ENCODE results near the gene PSMG4. TPM values are rescaled to one million over a fixed set of nuclear protein-coding genes. Genes with fewer than 3 reads are reported as not detected.

PSMG4 gene
- total RNA-seq, 2 experiments from 2014 or later = 12.3 to 12.8 TPM

DNA sequence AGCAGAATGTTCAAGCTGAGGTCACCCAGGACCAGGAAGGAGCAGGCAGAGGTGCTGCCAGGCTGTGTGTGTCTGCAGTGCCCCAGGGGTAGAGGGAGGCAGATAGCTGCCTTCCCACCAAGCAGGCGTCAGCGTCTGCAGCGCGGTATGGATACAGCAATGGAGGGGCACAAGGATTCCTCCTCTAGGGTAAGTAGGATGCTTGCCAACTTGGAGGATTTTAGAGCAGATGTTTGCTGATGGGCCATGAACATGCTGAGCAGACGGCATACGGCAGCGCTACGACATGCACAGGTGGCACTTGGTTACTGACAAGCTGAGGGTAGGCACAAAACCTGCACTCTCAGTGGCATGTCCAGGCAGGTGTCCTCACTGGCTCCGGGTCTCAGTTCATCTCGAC, 48.1 kb downstream of the PSMG4 start:
- no peak overlapping the region for H3K4me3 Mint-ChIP-seq
- Histone ChIP-seq H3K36me3 (ENCODE audit: insufficient read depth, low read length) (no peaks in the 10 kb centered on the region), H3K4me1 (ENCODE audit: insufficient read depth, low read length) (no peaks in the 10 kb centered on the region), H3K27me3 (ENCODE audit: control insufficient read depth in 1 of 2, insufficient read depth in 2 of 2, low read length in 2 of 2) (no peaks in the 10 kb centered on the region), H3K4me3 (ENCODE audit: low read length) (no peak overlapping the region), H3K27ac (ENCODE audit: low read depth in 1 of 2, low read length in 2 of 2) (no peak overlapping the region), H3K9me3 (ENCODE audit: control insufficient read depth in 1 of 2, insufficient read depth in 1 of 2, low read length in 2 of 2) (peaks cover 0 to 6% of the 10 kb centered on the region in 2 experiments)
- CTCF ChIA-PET = no interaction called here
- peaks cover 2% of the 10 kb centered on the region for H3K9me3 Mint-ChIP-seq
- POLR2A ChIA-PET = no interaction called here
- no peaks in the 10 kb centered on the region for H3K36me3 Mint-ChIP-seq (ENCODE audit: low read depth)
- ATAC-seq (ENCODE audit: poor library complexity) = no peak
- intact Hi-C loops (cut with DNase I, micrococcal nuclease) = no loop called here
- peaks cover 4% of the 10 kb centered on the region for H3K27me3 Mint-ChIP-seq
- peak in 1 of 14 experiments; percentile 16 for DNase-seq
- no peaks in the 10 kb centered on the region for H3K4me1 Mint-ChIP-seq (ENCODE audit: low read depth)
- H3K27ac Mint-ChIP-seq = no peak overlapping the region
- TF ChIP-seq, protein P1, sequence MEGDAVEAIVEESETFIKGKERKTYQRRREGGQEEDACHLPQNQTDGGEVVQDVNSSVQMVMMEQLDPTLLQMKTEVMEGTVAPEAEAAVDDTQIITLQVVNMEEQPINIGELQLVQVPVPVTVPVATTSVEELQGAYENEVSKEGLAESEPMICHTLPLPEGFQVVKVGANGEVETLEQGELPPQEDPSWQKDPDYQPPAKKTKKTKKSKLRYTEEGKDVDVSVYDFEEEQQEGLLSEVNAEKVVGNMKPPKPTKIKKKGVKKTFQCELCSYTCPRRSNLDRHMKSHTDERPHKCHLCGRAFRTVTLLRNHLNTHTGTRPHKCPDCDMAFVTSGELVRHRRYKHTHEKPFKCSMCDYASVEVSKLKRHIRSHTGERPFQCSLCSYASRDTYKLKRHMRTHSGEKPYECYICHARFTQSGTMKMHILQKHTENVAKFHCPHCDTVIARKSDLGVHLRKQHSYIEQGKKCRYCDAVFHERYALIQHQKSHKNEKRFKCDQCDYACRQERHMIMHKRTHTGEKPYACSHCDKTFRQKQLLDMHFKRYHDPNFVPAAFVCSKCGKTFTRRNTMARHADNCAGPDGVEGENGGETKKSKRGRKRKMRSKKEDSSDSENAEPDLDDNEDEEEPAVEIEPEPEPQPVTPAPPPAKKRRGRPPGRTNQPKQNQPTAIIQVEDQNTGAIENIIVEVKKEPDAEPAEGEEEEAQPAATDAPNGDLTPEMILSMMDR (IDR thresholded peaks at IDR 0.05) = no peak

DNA sequence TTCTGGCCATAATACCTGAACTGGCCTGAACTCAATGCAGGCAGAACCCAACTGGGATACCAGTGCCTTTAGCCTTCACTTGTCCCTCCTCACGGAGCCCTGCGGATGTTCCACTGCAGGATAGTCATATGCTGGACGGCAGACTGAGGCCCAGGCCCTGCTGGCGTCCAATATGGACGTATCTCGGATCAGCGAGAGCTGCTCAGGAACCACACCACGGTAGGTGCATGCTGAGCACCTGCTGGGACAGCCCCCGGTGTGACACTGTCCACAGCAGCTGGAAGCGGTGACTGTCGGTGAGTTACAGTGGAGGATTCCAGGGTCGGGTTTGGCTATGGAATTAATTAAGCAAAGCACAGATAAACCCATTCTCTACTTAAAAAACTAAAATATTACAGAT, 48.7 kb downstream of the PSMG4 start:
- DNase-seq = no peak
- intact Hi-C loops (cut with DNase I, micrococcal nuclease) = no loop called here
- TF ChIP-seq, protein P1 (IDR thresholded peaks at IDR 0.05) = no peak
- H3K27ac ChIP-seq (ENCODE audit: low read depth in 1 of 2, low read length in 2 of 2) = no peak overlapping the region
- no peaks in the 10 kb centered on the region for H3K36me3 Mint-ChIP-seq (ENCODE audit: low read depth)
- no peaks in the 10 kb centered on the region for H3K4me1 Mint-ChIP-seq (ENCODE audit: low read depth)
- H3K9me3 ChIP-seq (ENCODE audit: control insufficient read depth in 1 of 2, insufficient read depth in 1 of 2, low read length in 2 of 2) = peaks cover 0 to 6% of the 10 kb centered on the region in 2 experiments
- no peaks in the 10 kb centered on the region for H3K4me1 ChIP-seq (ENCODE audit: insufficient read depth, low read length)
- no peaks in the 10 kb centered on the region for H3K36me3 ChIP-seq (ENCODE audit: insufficient read depth, low read length)
- H3K9me3 Mint-ChIP-seq = peaks cover 2% of the 10 kb centered on the region
- no peak overlapping the region for H3K4me3 Mint-ChIP-seq
- no peak for ATAC-seq (ENCODE audit: poor library complexity)
- no peaks in the 10 kb centered on the region for H3K27me3 ChIP-seq (ENCODE audit: control insufficient read depth in 1 of 2, insufficient read depth in 2 of 2, low read length in 2 of 2)
- POLR2A ChIA-PET = no interaction called here
- no peak overlapping the region for H3K27ac Mint-ChIP-seq
- peaks cover 4% of the 10 kb centered on the region for H3K27me3 Mint-ChIP-seq
- H3K4me3 ChIP-seq (ENCODE audit: low read length) = no peak overlapping the region
- CTCF ChIA-PET = no interaction called here

DNA sequence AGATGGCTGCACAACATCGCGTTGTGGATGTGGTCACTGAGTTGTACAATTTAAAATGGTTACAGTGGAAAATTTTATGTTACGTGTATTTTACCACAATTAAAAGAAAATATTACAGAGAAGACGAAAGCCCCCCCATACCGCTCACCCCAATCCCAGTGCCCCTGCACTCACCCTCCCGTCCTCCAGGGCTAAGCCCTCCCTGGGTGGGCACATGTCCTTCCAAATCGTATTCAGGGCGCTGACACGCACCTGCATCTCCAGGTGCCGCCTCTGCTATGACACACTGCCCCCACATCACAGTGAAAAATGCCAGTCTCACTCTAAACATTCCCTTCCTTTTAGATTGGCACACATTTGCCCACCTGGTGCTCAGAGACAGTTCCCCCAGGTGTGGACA, 49.4 kb downstream of the PSMG4 start:
- no peak overlapping the region for H3K4me3 Mint-ChIP-seq
- no peaks in the 10 kb centered on the region for H3K4me1 ChIP-seq (ENCODE audit: insufficient read depth, low read length)
- intact Hi-C loops (cut with DNase I, micrococcal nuclease) = no loop called here
- H3K27ac Mint-ChIP-seq = no peak overlapping the region
- no peak overlapping the region for H3K27ac ChIP-seq (ENCODE audit: low read depth in 1 of 2, low read length in 2 of 2)
- H3K36me3 ChIP-seq (ENCODE audit: insufficient read depth, low read length) = no peaks in the 10 kb centered on the region
- peaks cover 0 to 6% of the 10 kb centered on the region in 2 experiments for H3K9me3 ChIP-seq (ENCODE audit: control insufficient read depth in 1 of 2, insufficient read depth in 1 of 2, low read length in 2 of 2)
- DNase-seq = no peak
- CTCF ChIA-PET = no interaction called here
- H3K36me3 Mint-ChIP-seq (ENCODE audit: low read depth) = no peaks in the 10 kb centered on the region
- no peaks in the 10 kb centered on the region for H3K4me1 Mint-ChIP-seq (ENCODE audit: low read depth)
- POLR2A ChIA-PET = no interaction called here
- ATAC-seq (ENCODE audit: poor library complexity) = no peak
- no peaks in the 10 kb centered on the region for H3K27me3 ChIP-seq (ENCODE audit: control insufficient read depth in 1 of 2, insufficient read depth in 2 of 2, low read length in 2 of 2)
- no peak overlapping the region for H3K4me3 ChIP-seq (ENCODE audit: low read length)
- peaks cover 4% of the 10 kb centered on the region for H3K27me3 Mint-ChIP-seq
- peaks cover 2% of the 10 kb centered on the region for H3K9me3 Mint-ChIP-seq
- TF ChIP-seq, protein P1 (IDR thresholded peaks at IDR 0.05) = no peak
